GM12874 (cell line): ENCODE data around the gene ZCWPW1.

Experiments used
- TF ChIP-seq, protein P1 (sequence below): IDR thresholded peaks from 2 replicates; pipeline ENCODE4 v1.5.1; 2011; ENCODE audit warnings: low read depth, mild to moderate bottlenecking, control low read depth, low read length, moderate library complexity; ENCODE audit not compliant: insufficient read depth

ZCWPW1 gene, protein sequence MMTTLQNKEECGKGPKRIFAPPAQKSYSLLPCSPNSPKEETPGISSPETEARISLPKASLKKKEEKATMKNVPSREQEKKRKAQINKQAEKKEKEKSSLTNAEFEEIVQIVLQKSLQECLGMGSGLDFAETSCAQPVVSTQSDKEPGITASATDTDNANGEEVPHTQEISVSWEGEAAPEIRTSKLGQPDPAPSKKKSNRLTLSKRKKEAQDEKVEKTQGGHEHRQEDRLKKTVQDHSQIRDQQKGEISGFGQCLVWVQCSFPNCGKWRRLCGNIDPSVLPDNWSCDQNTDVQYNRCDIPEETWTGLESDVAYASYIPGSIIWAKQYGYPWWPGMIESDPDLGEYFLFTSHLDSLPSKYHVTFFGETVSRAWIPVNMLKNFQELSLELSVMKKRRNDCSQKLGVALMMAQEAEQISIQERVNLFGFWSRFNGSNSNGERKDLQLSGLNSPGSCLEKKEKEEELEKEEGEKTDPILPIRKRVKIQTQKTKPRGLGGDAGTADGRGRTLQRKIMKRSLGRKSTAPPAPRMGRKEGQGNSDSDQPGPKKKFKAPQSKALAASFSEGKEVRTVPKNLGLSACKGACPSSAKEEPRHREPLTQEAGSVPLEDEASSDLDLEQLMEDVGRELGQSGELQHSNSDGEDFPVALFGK

DNA sequence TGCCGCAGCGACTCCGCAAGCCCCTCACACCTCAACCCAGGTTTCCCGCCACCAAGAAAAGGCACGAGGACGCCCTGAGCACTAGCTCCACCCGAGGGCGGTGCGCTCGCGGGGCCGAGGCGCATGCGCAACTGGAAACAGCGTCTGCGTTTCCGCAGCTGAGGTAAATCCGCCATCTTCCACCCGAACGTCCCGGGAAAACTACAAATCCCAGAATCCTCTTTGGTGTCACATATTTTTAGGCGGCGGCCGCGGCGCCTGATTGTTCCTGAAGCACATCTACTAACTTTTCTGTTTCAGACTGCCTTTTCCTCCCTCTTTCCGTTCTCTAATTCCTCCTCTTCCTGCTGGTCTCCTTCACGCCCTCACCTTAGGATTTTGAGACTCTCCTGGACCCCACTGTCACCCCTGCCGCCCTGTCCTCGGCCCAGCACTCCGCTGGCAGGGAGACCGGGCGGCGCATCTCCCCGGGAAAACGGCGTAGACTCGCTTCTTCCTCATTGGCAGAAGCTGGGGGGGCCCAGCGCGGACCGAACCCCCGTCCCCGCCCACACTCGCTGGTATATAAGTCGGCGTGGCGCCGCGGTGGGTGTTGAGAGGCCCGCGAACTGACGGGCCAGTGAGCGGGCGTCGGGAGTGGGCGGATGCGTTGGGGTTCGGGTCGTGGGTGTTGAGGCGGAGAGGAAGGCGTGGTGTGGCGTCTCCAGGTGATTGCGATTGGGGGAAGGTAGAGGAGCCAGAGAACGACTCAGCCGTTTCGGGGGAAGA is at the start of gene ZCWPW1:
ZCWPW1 (minus strand) TSS at position 505 of the 768 bp plus-strand sequence. CDS start 8,054 bp downstream, outside the sequence.
- TF ChIP-seq, protein P1, sequence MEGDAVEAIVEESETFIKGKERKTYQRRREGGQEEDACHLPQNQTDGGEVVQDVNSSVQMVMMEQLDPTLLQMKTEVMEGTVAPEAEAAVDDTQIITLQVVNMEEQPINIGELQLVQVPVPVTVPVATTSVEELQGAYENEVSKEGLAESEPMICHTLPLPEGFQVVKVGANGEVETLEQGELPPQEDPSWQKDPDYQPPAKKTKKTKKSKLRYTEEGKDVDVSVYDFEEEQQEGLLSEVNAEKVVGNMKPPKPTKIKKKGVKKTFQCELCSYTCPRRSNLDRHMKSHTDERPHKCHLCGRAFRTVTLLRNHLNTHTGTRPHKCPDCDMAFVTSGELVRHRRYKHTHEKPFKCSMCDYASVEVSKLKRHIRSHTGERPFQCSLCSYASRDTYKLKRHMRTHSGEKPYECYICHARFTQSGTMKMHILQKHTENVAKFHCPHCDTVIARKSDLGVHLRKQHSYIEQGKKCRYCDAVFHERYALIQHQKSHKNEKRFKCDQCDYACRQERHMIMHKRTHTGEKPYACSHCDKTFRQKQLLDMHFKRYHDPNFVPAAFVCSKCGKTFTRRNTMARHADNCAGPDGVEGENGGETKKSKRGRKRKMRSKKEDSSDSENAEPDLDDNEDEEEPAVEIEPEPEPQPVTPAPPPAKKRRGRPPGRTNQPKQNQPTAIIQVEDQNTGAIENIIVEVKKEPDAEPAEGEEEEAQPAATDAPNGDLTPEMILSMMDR: no peak

DNA sequence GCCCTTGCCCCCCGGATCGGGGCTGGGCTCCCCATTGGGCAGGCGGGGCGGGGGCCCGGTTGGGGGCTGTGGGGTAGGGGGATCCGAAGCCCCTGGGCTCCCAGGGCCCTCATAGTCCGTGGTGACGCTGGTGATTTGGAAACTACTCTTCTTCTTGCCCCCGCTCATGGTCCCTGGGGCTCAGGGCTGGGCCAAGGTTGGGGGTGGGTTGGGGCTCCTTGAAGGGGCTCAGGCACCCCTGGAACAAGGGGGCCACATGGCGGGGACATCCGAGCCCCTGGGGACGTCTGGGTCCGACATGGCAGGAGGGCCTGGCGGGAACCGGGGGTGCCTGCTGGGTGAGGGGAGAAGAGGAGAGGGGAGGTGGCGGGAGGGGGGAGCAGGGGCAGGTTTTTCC is 49.4 kb upstream of the ZCWPW1 start:
- TF ChIP-seq, protein P1: no peak

DNA sequence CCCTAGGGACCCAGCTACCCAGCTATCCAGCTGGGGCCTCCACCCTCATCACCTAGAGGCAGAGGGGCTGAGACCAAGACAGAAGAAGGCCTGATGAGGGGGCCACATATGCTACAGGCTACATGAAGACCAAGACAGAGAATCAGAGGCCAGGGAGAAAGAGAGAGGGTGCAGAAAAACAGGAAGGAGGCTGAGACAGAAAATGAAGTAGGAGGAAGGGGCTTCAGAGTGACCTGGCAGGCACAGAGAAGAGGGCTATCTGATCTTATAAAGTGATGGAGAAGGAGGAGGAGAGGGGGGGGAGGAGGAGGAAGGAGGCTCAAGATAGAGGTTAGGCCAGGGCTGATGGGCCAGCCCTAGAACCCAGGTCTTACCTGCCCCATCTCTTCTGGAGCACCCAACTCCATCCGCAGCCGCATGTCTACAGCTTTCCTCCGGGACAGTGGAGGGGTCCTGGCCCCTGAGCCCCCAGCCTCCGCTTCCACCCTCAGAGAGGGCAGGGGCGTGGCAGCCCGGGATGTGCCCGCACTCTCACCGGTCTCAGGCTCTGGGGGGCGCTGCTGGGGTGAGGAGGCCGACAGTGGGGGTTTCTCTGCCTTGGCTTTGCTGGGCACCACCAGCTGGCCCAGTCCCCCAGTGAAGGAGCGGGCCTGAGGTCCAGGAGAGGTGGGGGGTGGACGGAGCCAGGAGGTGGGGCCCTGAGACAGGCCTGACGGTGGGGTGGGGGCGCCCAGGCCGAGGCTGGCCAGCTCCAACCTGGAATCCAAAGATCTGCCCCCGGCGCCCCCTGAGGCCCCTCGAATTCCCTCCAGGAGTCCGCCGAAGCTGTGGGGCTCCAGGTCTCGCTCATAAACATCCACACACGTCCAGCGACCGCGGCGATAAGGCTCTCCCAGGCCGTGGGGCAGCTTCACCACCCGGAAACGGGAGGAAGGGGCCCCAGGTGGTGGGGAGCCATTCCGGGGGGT is 48.7 kb upstream of the ZCWPW1 start:
- TF ChIP-seq, protein P1: peak; percentile 65

DNA sequence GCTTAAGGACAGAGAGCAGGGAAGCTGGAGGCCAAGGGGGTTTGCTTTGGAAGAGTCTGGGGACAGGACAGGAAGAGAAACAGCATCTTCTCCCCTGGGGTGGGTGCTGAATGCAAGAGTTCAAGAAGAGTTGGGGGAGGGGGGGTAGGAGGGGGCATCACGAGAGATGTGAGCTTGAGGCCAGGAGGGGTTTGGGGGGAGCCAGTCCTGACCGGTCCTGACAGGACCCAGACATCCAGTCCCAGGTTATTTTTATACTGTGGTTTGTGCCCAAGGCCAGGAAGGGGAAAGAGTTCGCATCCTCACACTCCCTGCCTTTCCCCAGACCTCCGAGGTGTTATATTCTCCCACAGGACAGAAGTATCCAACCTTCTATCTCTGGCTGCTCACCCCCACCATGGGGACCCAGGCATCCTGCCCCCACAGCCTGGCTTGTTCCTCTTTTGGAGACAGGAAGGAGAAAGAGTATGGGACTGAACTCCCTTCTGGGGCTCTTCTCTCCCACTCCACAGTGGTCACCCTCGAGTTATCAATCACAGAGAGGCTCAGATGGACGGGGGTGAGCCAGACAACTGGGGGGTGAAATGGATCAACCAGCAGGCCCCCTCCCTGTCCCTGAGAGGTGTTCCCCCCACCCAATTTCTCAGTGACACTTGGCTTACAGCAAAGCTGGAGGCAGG is 47.7 kb upstream of the ZCWPW1 start:
- TF ChIP-seq, protein P1: no peak

DNA sequence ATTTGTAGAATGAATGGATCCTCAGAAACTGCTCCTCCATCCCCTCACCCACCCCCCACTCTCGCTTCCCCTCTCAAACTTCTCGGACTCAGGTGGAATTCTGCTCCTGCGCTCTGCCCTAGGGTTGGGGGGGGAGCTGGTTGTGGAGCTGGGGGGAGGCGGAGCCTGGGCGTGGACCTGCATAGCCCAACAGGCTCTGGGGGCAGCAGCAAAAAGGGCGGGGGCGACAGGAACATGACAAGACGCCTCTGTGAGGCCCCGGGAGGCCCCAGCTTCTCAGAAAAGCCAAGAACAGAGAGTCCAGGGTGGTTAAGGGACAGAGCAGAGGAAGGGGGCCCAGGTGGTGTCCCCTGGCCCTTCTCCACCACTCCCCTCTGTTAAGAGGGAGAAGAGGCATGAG is 47.0 kb upstream of the ZCWPW1 start:
- TF ChIP-seq, protein P1: no peak

DNA sequence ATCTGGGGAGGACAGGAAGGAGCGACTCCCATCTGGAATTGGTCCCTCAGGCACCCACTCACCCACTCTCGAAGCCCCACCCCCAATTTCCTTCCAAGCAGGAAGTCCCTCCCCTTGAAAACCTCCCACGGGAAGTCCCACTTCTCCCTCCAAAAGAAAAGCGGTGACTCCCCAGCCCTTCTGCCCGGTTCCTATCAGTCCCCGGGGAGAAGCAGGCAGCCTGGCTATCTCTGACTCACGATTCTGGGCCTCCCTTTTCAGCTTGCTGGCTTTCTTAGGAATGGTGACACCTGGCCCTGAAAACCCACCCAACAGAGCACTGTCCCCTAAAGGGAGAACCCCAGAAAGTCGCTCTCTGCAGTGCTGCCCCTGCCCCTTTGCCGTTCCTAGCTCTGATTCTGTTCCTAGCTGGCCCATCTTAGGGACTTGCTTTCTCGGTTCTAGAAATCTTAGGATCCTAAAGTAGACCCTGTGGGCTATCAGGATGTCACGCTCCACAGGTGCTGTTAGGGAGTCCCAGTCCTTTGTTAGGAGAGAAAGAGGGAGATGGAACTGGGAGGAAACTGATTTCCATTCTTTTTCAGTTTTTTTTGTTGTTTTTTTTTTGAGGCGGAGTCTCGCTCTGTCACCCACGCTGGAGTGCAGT is 44.5 kb upstream of the ZCWPW1 start:
- TF ChIP-seq, protein P1: no peak
